Endothelial cell of umbilical vein (primary cell): ENCODE measurements around the gene CHRM4. TPM values are rescaled to one million over a fixed set of nuclear protein-coding genes. Genes with fewer than 3 reads are reported as not detected.

Experiments used
- BruUV-seq: library from RNA; stranded (reverse); fragments of 400-500 nt; replicated peaks from 2 replicates; lab custom pipeline; 2021; lab: Mats Ljungman, UMichigan
- CTCF ChIA-PET: fragments of 300-600, 350-600 bp; sonication (Branson Sonifier 250); formaldehyde crosslinking; loops from one replicate; lab custom pipeline; 2021; ENCODE audit warnings: antibody characterized with exemption, inconsistent platforms; lab: Charles Lee
- POLR2A ChIA-PET: fragments of 300-600, 350-600 bp; sonication (Branson Sonifier 250); formaldehyde crosslinking; loops from one replicate; lab custom pipeline; 2021; ENCODE audit warnings: antibody characterized with exemption, inconsistent platforms; lab: Charles Lee
- DNase-seq: peaks from one replicate; pipeline ENCODE4 v3.0.0-alpha.2; 2011; ENCODE audit warnings: low read depth, low spot score
- FAIRE-seq: peaks from 2 replicates; lab custom pipeline; 2011; peaks lifted over from hg19 to GRCh38; lab: Jason Lieb, UNC
- H2AFZ ChIP-seq: 2 replicates; pipeline ENCODE4 v1.6.0; 2012; ENCODE audit warnings: low read depth, low read length, control low read depth, inconsistent platforms
- H3K27ac ChIP-seq: 2 replicates; pipeline ENCODE4 v1.5.1; 2011; ENCODE audit warnings: low read depth, mild to moderate bottlenecking, control low read depth, low read length, moderate library complexity; ENCODE audit not compliant: insufficient read depth
- H3K27me3 ChIP-seq, 2 experiments: 2 replicates each; pipeline versions ENCODE4 v1.6.0 to v1.6.1; 2011; ENCODE audit warnings: low read length in 2 of 2, mixed read lengths in 1 of 2; ENCODE audit not compliant: control insufficient read depth in 2 of 2, insufficient read depth in 2 of 2
- H3K36me3 ChIP-seq, 2 experiments: 2 replicates in 1 of 2; 3 replicates in 1 of 2; pipeline ENCODE4 v1.5.1; 2011; ENCODE audit warnings: low read length in 2 of 2, mild to moderate bottlenecking in 1 of 2, moderate library complexity in 1 of 2; ENCODE audit not compliant: control insufficient read depth in 2 of 2, insufficient read depth in 2 of 2; ENCODE audit errors: extremely low read depth in 1 of 2
- H3K4me1 ChIP-seq: 3 replicates; pipeline ENCODE4 v1.5.1; 2011; ENCODE audit warnings: mild to moderate bottlenecking, low read length; ENCODE audit not compliant: control insufficient read depth, insufficient read depth; ENCODE audit errors: extremely low read depth
- H3K4me2 ChIP-seq: 2 replicates; pipeline ENCODE4 v1.6.1; 2011; ENCODE audit warnings: low read length, control low read depth, mixed read lengths; ENCODE audit not compliant: insufficient read depth
- H3K4me3 ChIP-seq, 3 experiments: fragments of 200-600 bp in 1 of 3; sonication (generic), shearing (Covaris generic) in 1 of 3; replicated peaks in 1 of 3; 2 replicates each; pipeline ENCODE4 v1.5.1; 2011 to 2016; ENCODE audit warnings: control low read depth in 3 of 3, low read length in 3 of 3, mild to moderate bottlenecking in 2 of 3, inconsistent platforms in 1 of 3, low read depth in 1 of 3, moderate library complexity in 1 of 3; ENCODE audit not compliant: insufficient read depth in 1 of 3
- H3K79me2 ChIP-seq: 2 replicates; pipeline ENCODE4 v1.6.0; 2012; ENCODE audit warnings: low read length, inconsistent platforms; ENCODE audit not compliant: control insufficient read depth, insufficient read depth
- H3K9ac ChIP-seq: replicated peaks from 2 replicates; pipeline ENCODE3; 2011; ENCODE audit warnings: low read length, control low read depth; ENCODE audit not compliant: insufficient read depth; ENCODE audit errors: extremely low read depth
- H3K9me1 ChIP-seq: replicated peaks from 3 replicates; pipeline ENCODE4 v1.6.0; 2011; ENCODE audit warnings: mild to moderate bottlenecking, low read length; ENCODE audit not compliant: control insufficient read depth, insufficient read depth; ENCODE audit errors: extremely low read depth
- H3K9me3 ChIP-seq: replicated peaks from 2 replicates; pipeline ENCODE4 v1.5.1; 2012; ENCODE audit warnings: low read length, inconsistent platforms; ENCODE audit not compliant: control insufficient read depth, insufficient read depth
- H4K20me1 ChIP-seq: replicated peaks from 2 replicates; pipeline ENCODE3; 2011; ENCODE audit warnings: mild to moderate bottlenecking, low read length; ENCODE audit not compliant: control insufficient read depth, insufficient read depth; ENCODE audit errors: extremely low read depth
- CTCF ChIP-seq, 2 donors: IDR thresholded peaks; 1 replicate in 1 of 2; 2 replicates in 1 of 2; pipeline ENCODE4 v1.5.1; 2011; ENCODE audit warnings: low read length in 2 of 2, mild to moderate bottlenecking in 2 of 2, moderate library complexity in 2 of 2, control low read depth in 1 of 2, inconsistent platforms in 1 of 2, low read depth in 1 of 2; ENCODE audit not compliant: insufficient read depth in 1 of 2; ENCODE audit errors: extremely low read depth in 1 of 2
- EZH2 ChIP-seq: IDR thresholded peaks from 2 replicates; pipeline ENCODE4 v1.6.1; 2012; ENCODE audit warnings: borderline replicate concordance, low read depth, mild to moderate bottlenecking, moderate library complexity, low read length, inconsistent platforms; ENCODE audit not compliant: severe bottlenecking
- FOS ChIP-seq: IDR thresholded peaks from 2 replicates; pipeline ENCODE4 v1.6.1; 2011; ENCODE audit warnings: mild to moderate bottlenecking, low read length, moderate library complexity, borderline replicate concordance; ENCODE audit not compliant: insufficient read depth
- GATA2 ChIP-seq: IDR thresholded peaks from 2 replicates; pipeline ENCODE4 v1.7.0; 2011; ENCODE audit warnings: low read depth, mild to moderate bottlenecking, moderate library complexity, mixed read lengths, low read length; ENCODE audit not compliant: insufficient read length, insufficient read depth
- JUN ChIP-seq: IDR thresholded peaks from 2 replicates; pipeline ENCODE4 v1.6.1; 2011; ENCODE audit warnings: borderline replicate concordance, low read depth; ENCODE audit not compliant: insufficient read length, insufficient read depth
- MAX ChIP-seq: IDR thresholded peaks from 2 replicates; pipeline ENCODE4 v1.6.1; 2011; ENCODE audit not compliant: insufficient read depth, insufficient read length
- MYC ChIP-seq: IDR thresholded peaks from one replicate; pipeline ENCODE4 v1.6.1; 2011; ENCODE audit warnings: mild to moderate bottlenecking, low read depth, low read length
- POLR2A ChIP-seq: IDR thresholded peaks from 2 replicates; pipeline ENCODE4 v1.6.1; 2012; ENCODE audit warnings: low read depth, mild to moderate bottlenecking, control low read depth, low read length
- POLR2AphosphoS5 ChIP-seq: IDR thresholded peaks from 2 replicates; pipeline ENCODE4 v1.6.1; 2012; ENCODE audit warnings: low read depth, mild to moderate bottlenecking, control low read depth, low read length, moderate library complexity; ENCODE audit not compliant: insufficient read depth
- dilution Hi-C: fragments of 300-500 bp; cut with MboI; formaldehyde crosslinking; loops from one replicate; pipeline ENCODE4 v1.15.0; 2019; ENCODE audit warnings: low sequenced_read_pairs; ENCODE audit not compliant: extremely low pct_ligation_motif_present
- intact Hi-C: fragments of 100-400 bp; cut with micrococcal nuclease; formaldehyde crosslinking; loops from one replicate; pipeline ENCODE4 v1.10.0; 2022
- polyA plus RNA-seq, 4 experiments: library from polyadenylated mRNA; depleted of rRNA in 3 of 4; stranded (reverse) in 3 of 4; unstranded in 1 of 4; fragments of >200 nt; gene quantifications; 2 replicates each; pipeline versions ENCODE4 v1.2.1 to v1.2.3, GENCODE V29; 2011 to 2012; ENCODE audit warnings: missing spikeins in 1 of 4
- total RNA-seq: library from RNA; stranded (reverse); gene quantifications from 2 replicates; pipeline ENCODE4 v1.2.3, GENCODE V29; 2021

CHRM4 gene
- total and polyA plus RNA-seq, 2 donors (not counting 3 experiments of a cell fraction or from before 2014, with no cell fraction given), result 0.04 to 0.22 TPM

GRCh38 chr11:46356924-46357482, 34.6 kb downstream of the CHRM4 start:
- no peak overlapping the region for H3K4me3 ChIP-seq
- intact Hi-C loops, result no loop called here
- H3K36me3 ChIP-seq, result peaks cover 5 to 8% of the 10 kb centered on the region in 2 experiments
- DNase-seq (no peak), FAIRE-seq (no peak)
- no TSS peak for BruUV-seq
- CTCF ChIA-PET, result interaction anchor here (0.9 to 10.8 kb wide), 3 partner anchors 8 to 117 kb away, joined by 4 to 200 read pairs (median 4); partner anchors contain the start of gene DGKZ
- H3K9ac ChIP-seq, result no peak overlapping the region
- TF ChIP-seq JUN (no peak), MAX (no peak), POLR2AphosphoS5 (no peak), CTCF (IDR thresholded peaks at IDR 0.05; ENCODE audit: extremely low read depth in 1 of 2, insufficient read depth in 1 of 2, low read depth in 1 of 2, low read length in 2 of 2) (no peak), EZH2 (no peak), MYC (no peak), FOS (no peak), GATA2 (no peak), POLR2A (no peak)
- peaks cover 61% of the 10 kb centered on the region for H3K79me2 ChIP-seq
- POLR2A ChIA-PET, result no interaction called here
- H3K27me3 ChIP-seq, result no peaks in the 10 kb centered on the region
- no peak overlapping the region for H2AFZ ChIP-seq
- peaks cover 13% of the 10 kb centered on the region for H3K4me1 ChIP-seq
- dilution Hi-C loops, result no loop called here
- no peak overlapping the region for H3K4me2 ChIP-seq
- no peaks in the 10 kb centered on the region for H3K9me3 ChIP-seq
- no peak overlapping the region for H3K27ac ChIP-seq
- H4K20me1 ChIP-seq, result peaks cover 4% of the 10 kb centered on the region
- no peaks in the 10 kb centered on the region for H3K9me1 ChIP-seq
